ENCODE results near the gene GLCCI1.
"Not testable (repeated sequence)": the region's sequence is repeated elsewhere in the genome, so short reads cannot be mapped to it uniquely, and the experiment has no call there.

The GLCCI1 gene

GRCh38 chr7:7990441-7990761 is 21.8 kb downstream of the GLCCI1 start:
- no peak for DNase-seq

- DNase-seq = no peak
Observed at GRCh38 chr7:7992506-7992905, 23.9 kb downstream of the GLCCI1 start.

GRCh38 chr7:7995348-7995747 is 26.8 kb downstream of the GLCCI1 start:
- DNase-seq = not testable (repeated sequence)

- DNase-seq = no peak
Observed at GRCh38 chr7:7996568-7996967, 28.0 kb downstream of the GLCCI1 start.

GRCh38 chr7:8000315-8000941 is 31.8 kb downstream of the GLCCI1 start:
- DNase-seq = no peak

- DNase-seq = no peak
Observed at GRCh38 chr7:8003077-8003476, 34.5 kb downstream of the GLCCI1 start.

- no peak for DNase-seq
Observed at GRCh38 chr7:8005279-8005678, 36.7 kb downstream of the GLCCI1 start.

- DNase-seq = no peak
Observed at GRCh38 chr7:8014399-8014798, 45.8 kb downstream of the GLCCI1 start.

- DNase-seq = peak; percentile 33
Observed at GRCh38 chr7:8015100-8015745, 46.6 kb downstream of the GLCCI1 start.

GRCh38 chr7:8015746-8016120 is 47.1 kb downstream of the GLCCI1 start:
- no peak for DNase-seq

GRCh38 chr7:8017423-8017822 is 48.8 kb downstream of the GLCCI1 start:
- no peak for DNase-seq

- no peak for DNase-seq
Observed at GRCh38 chr7:8018961-8019360, 50.4 kb downstream of the GLCCI1 start.

- no peak for DNase-seq
Observed at GRCh38 chr7:8022628-8023027, 54.0 kb downstream of the GLCCI1 start.

- no peak for DNase-seq
Observed at GRCh38 chr7:8035192-8035591, 66.6 kb downstream of the GLCCI1 start.

- DNase-seq = peak; percentile 48
Observed at GRCh38 chr7:8035647-8036518, 67.3 kb downstream of the GLCCI1 start.

- DNase-seq = no peak
Observed at GRCh38 chr7:8037151-8037550, 68.6 kb downstream of the GLCCI1 start.

GRCh38 chr7:8040768-8041369 is 72.3 kb downstream of the GLCCI1 start:
- DNase-seq = peak; percentile 65

GRCh38 chr7:8042796-8043535 is 74.4 kb downstream of the GLCCI1 start:
- DNase-seq = no peak

- peak; percentile 62 for DNase-seq
Observed at GRCh38 chr7:8044761-8045430, 76.3 kb downstream of the GLCCI1 start.

GRCh38 chr7:8048067-8048466 is 79.5 kb downstream of the GLCCI1 start:
- not testable (repeated sequence) for DNase-seq

- no peak for DNase-seq
Observed at GRCh38 chr7:8051373-8051772, 82.8 kb downstream of the GLCCI1 start.

- DNase-seq = no peak
Observed at GRCh38 chr7:8051998-8052397, 83.4 kb downstream of the GLCCI1 start.
